HG02884 (cell line): Measurements from ENCODE around the gene SAA2.
A peak's percentile ranks its signal among the peaks of the same experiment; 100 is the strongest.
"Not testable (repeated sequence)": the region's sequence is repeated elsewhere in the genome, so short reads cannot be mapped to it uniquely, and the experiment has no call there.

ENCODE experiments used
- ATAC-seq: cut with Tn5 transposase; IDR thresholded peaks from one replicate; pipeline ENCODE4 v1.9.1; 2021; ENCODE audit warnings: mild to moderate bottlenecking, moderate library complexity; ENCODE audit not compliant: unreplicated experiment

SAA2 gene

GRCh38 chr11:18203723-18204122 lies 44.7 kb downstream of the SAA2 start:
- ATAC-seq = peak; percentile 50

GRCh38 chr11:18197738-18198137 lies 50.7 kb downstream of the SAA2 start:
- ATAC-seq = not testable (repeated sequence)

GRCh38 chr11:18196532-18196931 lies 51.9 kb downstream of the SAA2 start:
- ATAC-seq = no peak
